Hepatocyte (in vitro differentiated cells): ENCODE results near the gene VWF. TPM values are rescaled to one million over a fixed set of nuclear protein-coding genes. Genes with fewer than 3 reads are reported as not detected.

Experiments
- DNase-seq: peaks from one replicate; pipeline ENCODE4 v3.0.0-alpha.2; 2016; ENCODE audit warnings: low spot score
- H2AFZ ChIP-seq: fragments of 200-600 bp; sonication (generic); 2 replicates; pipeline ENCODE4 v1.6.0; 2016; ENCODE audit warnings: antibody characterized with exemption, mild to moderate bottlenecking
- H3K27ac ChIP-seq: fragments of 200-600 bp; sonication (generic); 2 replicates; pipeline ENCODE4 v1.5.1; 2016; ENCODE audit warnings: mild to moderate bottlenecking
- H3K27me3 ChIP-seq: fragments of 200-600 bp; sonication (generic); 2 replicates; pipeline ENCODE4 v1.6.1; 2016
- H3K36me3 ChIP-seq: fragments of 200-600 bp; sonication (generic); replicated peaks from 2 replicates; pipeline ENCODE4 v1.5.1; 2016; ENCODE audit warnings: low read depth; ENCODE audit not compliant: insufficient read depth
- H3K4me1 ChIP-seq: fragments of 200-600 bp; sonication (generic); 2 replicates; pipeline ENCODE4 v1.5.1; 2016; ENCODE audit warnings: mild to moderate bottlenecking, moderate library complexity; ENCODE audit not compliant: insufficient read depth
- H3K4me2 ChIP-seq: fragments of 200-600 bp; sonication (generic); 2 replicates; pipeline ENCODE4 v1.6.0; 2016
- H3K4me3 ChIP-seq: fragments of 200-600 bp; sonication (generic); 2 replicates; pipeline ENCODE4 v1.5.1; 2016; ENCODE audit warnings: mild to moderate bottlenecking
- H3K79me2 ChIP-seq: fragments of 200-600 bp; sonication (generic); 2 replicates; pipeline ENCODE4 v1.6.0; 2017; ENCODE audit warnings: mild to moderate bottlenecking
- H3K9me2 ChIP-seq: fragments of 200-600 bp; sonication (generic); replicated peaks from 2 replicates; pipeline ENCODE4 v1.6.0; 2017; ENCODE audit warnings: mild to moderate bottlenecking; ENCODE audit not compliant: insufficient read depth
- H3K9me3 ChIP-seq: fragments of 200-600 bp; sonication (generic); 2 replicates; pipeline ENCODE4 v1.5.1; 2016; ENCODE audit warnings: low read depth, mild to moderate bottlenecking
- H4K20me1 ChIP-seq: fragments of 200-600 bp; sonication (generic); 2 replicates; pipeline ENCODE4 v1.6.0; 2016; ENCODE audit warnings: mild to moderate bottlenecking; ENCODE audit not compliant: insufficient read depth, poor library complexity, severe bottlenecking
- EZH2 ChIP-seq: fragments of 200-600 bp; sonication (generic); IDR thresholded peaks from 2 replicates; pipeline ENCODE4 v1.6.1; 2016; ENCODE audit warnings: antibody characterized with exemption, mild to moderate bottlenecking, borderline replicate concordance
- EZH2phosphoT487 ChIP-seq: fragments of 200-600 bp; sonication (generic); IDR thresholded peaks from one replicate; pipeline ENCODE4 v1.6.1; 2018; ENCODE audit warnings: antibody characterized with exemption, mild to moderate bottlenecking, low read depth, moderate library complexity; ENCODE audit not compliant: unreplicated experiment, severe bottlenecking
- WGBS: methylation state at CpG from one replicate; pipeline ENCODE4 v1.1.6; 2016; ENCODE audit warnings: low lambda C conversion rate; ENCODE audit errors: missing lambda C conversion rate; 5-methylcytosine and 5-hydroxymethylcytosine counted together
- polyA plus RNA-seq: library from polyadenylated mRNA; unstranded; fragments of >200 nt; fragmentation: Nextera tagmentation; extraction: Ambion mirVana; gene quantifications from 2 replicates; pipeline ENCODE4 v1.2.1, GENCODE V29; 2016
- total RNA-seq: library from RNA; depleted of rRNA; stranded (reverse); fragments of >200 nt; gene quantifications from 2 replicates; pipeline ENCODE4 v1.2.3, GENCODE V29; 2014
- TF ChIP-seq, protein P1 (sequence below): fragments of 200-600 bp; sonication (generic); IDR thresholded peaks from 2 replicates; pipeline ENCODE4 v1.5.1; 2016; ENCODE audit warnings: antibody characterized with exemption, mild to moderate bottlenecking; ENCODE audit not compliant: poor library complexity

VWF gene
- total and polyA plus RNA-seq, 2 experiments from 2014 or later = 0.20 to 0.77 TPM

DNA sequence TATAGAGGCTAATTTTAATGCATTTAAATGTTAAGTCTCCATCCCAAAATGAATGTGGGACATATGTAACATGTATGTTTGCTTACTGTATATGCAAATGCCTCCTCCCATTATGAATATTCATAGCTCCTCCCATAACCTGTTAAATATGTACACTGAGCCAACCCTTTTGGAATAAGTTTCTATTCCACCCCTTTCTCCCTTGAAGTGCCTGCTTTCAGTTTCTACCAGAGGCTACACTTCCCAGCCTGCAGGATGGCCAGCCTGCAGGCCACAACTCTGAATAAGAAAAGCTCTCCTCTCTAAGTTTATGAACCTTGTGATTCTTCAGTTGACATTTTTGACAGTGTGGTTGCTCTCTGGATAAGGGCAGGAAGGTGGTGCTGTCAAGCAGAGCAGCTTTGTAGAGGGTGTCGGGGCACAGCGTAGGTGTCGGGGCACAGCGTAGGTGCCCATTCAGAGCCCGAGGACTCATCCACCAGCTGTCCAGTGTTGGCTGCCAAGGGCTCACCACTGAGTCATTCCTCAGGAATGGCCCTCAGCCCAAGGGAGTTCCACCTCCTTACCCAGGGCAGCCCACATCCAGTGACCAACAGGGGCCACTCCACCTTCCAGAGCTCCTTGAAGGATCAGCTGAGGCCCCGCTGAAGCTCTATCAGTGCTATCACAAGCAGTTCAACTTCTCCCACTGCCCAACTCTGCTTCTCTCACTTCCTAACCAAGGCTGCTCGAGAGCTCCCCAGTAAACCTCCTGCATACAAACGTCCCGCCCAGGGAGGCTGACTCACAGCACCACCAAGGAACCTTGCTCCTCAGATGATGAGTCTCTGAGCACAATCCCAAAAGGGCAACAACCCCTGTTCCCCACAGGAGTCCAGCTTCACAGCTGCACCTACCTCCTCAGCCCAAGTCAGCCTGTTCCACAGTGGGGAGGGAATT, 31.4 kb downstream of the VWF start:
- WGBS = 78% methylated on average over 9 of the region's 9 CpGs
- H3K27ac ChIP-seq = peak overlapping the region; percentile 69

DNA sequence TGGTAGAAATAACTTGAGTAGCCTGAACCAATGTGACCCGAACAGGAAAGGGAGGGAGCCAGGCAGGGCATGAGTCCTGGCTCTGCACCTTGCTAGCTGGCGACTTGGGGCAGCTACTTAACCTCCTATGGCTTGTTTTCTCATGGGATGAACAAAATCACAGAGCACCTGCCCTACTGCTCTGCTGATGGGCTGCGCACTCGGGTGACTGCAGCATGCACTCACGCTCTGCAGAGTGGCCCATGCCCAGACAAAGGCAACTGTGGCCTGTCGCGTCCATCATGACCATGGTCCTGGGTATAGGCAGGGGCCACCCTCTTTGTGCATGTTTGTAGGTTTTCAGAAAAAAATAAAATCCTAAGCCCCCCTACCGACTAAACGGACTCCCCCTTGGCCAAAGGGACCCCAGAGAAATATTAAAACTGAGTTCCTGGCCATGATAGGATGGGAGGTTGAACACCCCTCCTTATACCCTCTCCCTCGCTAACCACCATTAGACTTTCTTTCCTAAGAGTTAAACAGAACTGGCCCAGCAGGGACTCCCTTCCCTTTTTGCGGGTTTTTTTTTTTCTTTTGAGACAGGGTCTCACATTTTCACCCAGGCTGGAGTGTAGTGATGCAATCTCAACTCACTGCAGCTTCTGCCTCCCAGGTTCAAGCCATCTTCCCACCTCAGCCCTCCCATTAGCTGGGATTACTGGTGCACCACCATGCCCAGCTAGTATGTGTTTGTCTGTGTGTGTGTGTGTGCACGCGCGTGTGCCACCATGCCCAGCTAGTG, 32.5 kb downstream of the VWF start:
- Histone ChIP-seq H3K9me3 (no peaks in the 10 kb centered on the region), H2AFZ (no peak overlapping the region), H3K9me2 (no peaks in the 10 kb centered on the region), H3K36me3 (no peaks in the 10 kb centered on the region), H3K4me1 (peaks cover 14% of the 10 kb centered on the region), H3K79me2 (no peaks in the 10 kb centered on the region), H3K27me3 (no peaks in the 10 kb centered on the region), H3K27ac (no peak overlapping the region), H3K4me2 (no peak overlapping the region), H4K20me1 (no peaks in the 10 kb centered on the region), H3K4me3 (no peak overlapping the region)
- DNase-seq = no peak
- TF ChIP-seq EZH2phosphoT487 = no peak
- TF ChIP-seq, protein P1, sequence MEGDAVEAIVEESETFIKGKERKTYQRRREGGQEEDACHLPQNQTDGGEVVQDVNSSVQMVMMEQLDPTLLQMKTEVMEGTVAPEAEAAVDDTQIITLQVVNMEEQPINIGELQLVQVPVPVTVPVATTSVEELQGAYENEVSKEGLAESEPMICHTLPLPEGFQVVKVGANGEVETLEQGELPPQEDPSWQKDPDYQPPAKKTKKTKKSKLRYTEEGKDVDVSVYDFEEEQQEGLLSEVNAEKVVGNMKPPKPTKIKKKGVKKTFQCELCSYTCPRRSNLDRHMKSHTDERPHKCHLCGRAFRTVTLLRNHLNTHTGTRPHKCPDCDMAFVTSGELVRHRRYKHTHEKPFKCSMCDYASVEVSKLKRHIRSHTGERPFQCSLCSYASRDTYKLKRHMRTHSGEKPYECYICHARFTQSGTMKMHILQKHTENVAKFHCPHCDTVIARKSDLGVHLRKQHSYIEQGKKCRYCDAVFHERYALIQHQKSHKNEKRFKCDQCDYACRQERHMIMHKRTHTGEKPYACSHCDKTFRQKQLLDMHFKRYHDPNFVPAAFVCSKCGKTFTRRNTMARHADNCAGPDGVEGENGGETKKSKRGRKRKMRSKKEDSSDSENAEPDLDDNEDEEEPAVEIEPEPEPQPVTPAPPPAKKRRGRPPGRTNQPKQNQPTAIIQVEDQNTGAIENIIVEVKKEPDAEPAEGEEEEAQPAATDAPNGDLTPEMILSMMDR = no peak
- TF ChIP-seq EZH2 = no peak
- 95% methylated on average over 14 of the region's 14 CpGs for WGBS

More for the DNA sequence above, 31.4 kb downstream of the VWF start:
- Histone ChIP-seq H3K4me2 (no peak overlapping the region), H4K20me1 (no peaks in the 10 kb centered on the region), H3K4me1 (peaks cover 14% of the 10 kb centered on the region), H3K36me3 (no peaks in the 10 kb centered on the region), H3K9me2 (no peaks in the 10 kb centered on the region), H3K4me3 (no peak overlapping the region), H3K27me3 (no peaks in the 10 kb centered on the region), H2AFZ (no peak overlapping the region), H3K79me2 (no peaks in the 10 kb centered on the region), H3K9me3 (no peaks in the 10 kb centered on the region)
- TF ChIP-seq EZH2 (no peak), EZH2phosphoT487 (no peak)
- TF ChIP-seq, protein P1 = no peak
- DNase-seq = peak; percentile 69

DNA sequence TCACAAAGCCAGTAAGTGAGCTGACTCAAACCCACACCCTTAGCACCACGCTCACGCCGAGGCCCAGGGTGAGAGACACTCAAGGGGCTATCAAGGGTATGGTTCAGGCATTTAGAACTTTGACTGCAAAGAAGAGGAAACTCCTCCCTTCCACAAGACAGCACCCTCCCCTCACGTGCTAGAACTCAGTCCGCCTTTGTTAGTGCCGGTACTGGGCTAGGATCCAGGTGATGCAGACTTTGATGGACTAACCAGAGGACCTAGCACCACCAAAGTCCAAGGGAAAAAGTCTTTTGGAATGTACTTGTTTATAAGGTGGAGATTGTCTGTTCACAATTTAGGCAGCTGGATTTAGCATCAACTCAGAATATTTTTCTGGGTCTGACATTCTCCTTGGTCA, 33.7 kb downstream of the VWF start:
- H4K20me1 ChIP-seq = no peaks in the 10 kb centered on the region
- no peaks in the 10 kb centered on the region for H3K79me2 ChIP-seq
- no peak overlapping the region for H3K4me3 ChIP-seq
- TF ChIP-seq EZH2phosphoT487 (no peak), EZH2 (no peak)
- TF ChIP-seq, protein P1 = no peak
- H3K4me2 ChIP-seq = no peak overlapping the region
- no peaks in the 10 kb centered on the region for H3K9me3 ChIP-seq
- H3K9me2 ChIP-seq = no peaks in the 10 kb centered on the region
- no peaks in the 10 kb centered on the region for H3K27me3 ChIP-seq
- no peak for DNase-seq
- no peak overlapping the region for H3K27ac ChIP-seq
- 74% methylated on average over 6 of the region's 6 CpGs for WGBS
- peaks cover 14% of the 10 kb centered on the region for H3K4me1 ChIP-seq
- H2AFZ ChIP-seq = no peak overlapping the region
- H3K36me3 ChIP-seq = no peaks in the 10 kb centered on the region
